ENCODE data around the gene LTBP4.
"Not testable (repeated sequence)": the region's sequence is repeated elsewhere in the genome, so short reads cannot be mapped to it uniquely, and the experiment has no call there.

The LTBP4 gene

DNA sequence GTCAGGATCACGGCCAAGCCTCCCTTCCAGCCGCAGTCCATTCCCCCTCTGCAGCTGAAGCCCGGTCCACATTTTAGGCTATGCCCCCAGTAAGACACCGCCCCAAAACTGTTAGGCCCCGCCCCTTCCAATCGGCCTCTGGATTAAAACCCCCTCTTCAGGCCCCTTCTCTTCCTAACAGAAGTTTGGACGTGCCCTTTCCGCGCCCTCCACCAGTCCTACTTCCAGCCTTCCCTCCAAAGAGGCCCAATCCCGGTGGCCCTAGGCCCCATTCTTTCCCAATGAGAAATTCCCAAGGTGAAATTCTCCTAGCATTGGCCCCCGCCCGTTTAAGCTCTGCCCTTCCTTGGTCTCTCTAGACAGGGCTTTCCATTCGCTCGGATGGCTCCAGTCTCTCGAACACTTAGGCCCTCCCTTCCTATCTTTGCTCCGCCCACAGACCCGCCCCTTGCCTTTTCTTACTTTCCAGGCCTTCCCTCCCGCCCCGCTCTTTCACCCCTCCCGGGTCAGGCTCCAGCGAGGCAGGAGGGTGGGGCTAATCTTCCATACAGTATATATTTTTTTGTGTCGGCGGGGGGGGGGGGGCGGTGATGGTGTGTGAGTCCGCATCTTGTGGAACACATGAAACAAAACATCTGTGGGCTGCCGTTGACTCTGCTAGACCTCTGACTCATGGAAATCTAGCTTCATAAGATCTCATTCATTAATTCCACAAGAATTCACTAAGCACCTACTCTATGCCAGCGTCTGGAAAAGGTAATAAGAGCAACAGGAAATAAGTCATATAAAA is 13.6 kb downstream of the LTBP4 start:
- Histone ChIP-seq H2AFZ (ENCODE audit: low read depth, low read length) (no peak overlapping the region), H3K36me3 (ENCODE audit: insufficient read depth, low read length) (peaks cover 62% of the 10 kb centered on the region)

DNA sequence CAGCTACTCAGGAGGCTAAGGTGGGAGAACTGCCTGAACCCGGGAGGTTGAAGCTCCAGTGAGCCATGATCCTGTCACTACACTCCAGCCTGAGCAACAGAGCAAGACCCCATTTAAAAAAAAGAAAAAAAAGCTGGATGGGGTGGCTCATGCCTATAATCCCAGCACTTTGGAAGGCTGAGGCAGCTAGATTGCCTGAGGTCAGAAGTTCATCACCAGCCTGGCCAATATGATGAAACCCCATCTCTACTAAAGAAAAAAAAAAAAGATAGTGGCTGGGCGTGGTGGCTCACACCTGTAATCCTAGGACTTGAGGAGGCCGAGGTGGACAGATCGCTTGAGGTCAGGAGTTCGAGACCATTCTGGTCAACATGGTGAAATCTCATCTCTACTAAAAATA is 15.0 kb downstream of the LTBP4 start:
- Histone ChIP-seq H3K9me3 (ENCODE audit: low read length) (peaks cover 4% of the 10 kb centered on the region), H2AFZ (ENCODE audit: low read depth, low read length) (no peak overlapping the region), H3K4me1 (ENCODE audit: insufficient read depth, low read length) (no peaks in the 10 kb centered on the region), H3K27me3 (ENCODE audit: insufficient read depth, low read length) (no peaks in the 10 kb centered on the region), H3K4me3 (ENCODE audit: low read length) (no peak overlapping the region), H3K36me3 (ENCODE audit: insufficient read depth, low read length) (peaks cover 62% of the 10 kb centered on the region)

More for the DNA sequence above, 13.6 kb downstream of the LTBP4 start:
- Histone ChIP-seq H3K27me3 (ENCODE audit: insufficient read depth, low read length) (no peaks in the 10 kb centered on the region), H3K4me1 (ENCODE audit: insufficient read depth, low read length) (no peaks in the 10 kb centered on the region), H3K4me3 (ENCODE audit: low read length) (no peak overlapping the region), H3K9me3 (ENCODE audit: low read length) (peaks cover 4% of the 10 kb centered on the region)

DNA sequence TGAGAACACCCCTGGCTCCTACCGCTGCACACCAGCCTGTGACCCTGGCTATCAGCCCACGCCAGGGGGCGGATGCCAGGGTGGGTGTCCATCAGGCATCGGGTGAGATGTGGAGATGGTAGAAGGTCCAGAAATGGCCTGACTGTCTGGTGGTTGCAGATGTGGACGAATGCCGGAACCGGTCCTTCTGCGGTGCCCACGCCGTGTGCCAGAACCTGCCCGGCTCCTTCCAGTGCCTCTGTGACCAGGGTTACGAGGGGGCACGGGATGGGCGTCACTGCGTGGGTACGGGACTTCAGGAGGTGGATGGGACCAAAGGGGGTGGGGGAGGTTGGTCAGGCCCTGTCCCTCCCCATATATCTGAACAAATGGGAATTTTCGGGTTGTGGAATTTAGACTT is 15.8 kb downstream of the LTBP4 start:
- peaks cover 4% of the 10 kb centered on the region for H3K9me3 ChIP-seq (ENCODE audit: low read length)
- H3K36me3 ChIP-seq (ENCODE audit: insufficient read depth, low read length) = peaks cover 61% of the 10 kb centered on the region

DNA sequence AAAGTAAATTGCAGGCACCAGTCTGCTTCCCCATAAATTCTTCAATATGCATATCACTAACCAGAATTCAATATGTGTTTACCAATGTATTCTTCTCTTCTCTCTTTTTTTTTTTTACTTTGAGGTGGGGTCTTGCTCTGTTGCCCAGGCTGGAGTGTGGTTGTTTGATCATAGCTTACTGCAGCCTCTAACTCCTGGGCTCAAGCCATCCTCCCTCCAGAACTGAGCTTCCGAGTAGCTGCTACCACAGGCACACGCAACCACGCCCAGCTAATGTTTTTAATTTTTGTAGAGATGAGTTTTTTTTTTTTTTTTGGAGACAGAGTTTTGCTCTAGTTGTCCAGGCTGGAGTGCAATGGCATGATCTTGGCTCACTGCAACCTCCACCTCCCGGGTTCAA is 16.8 kb downstream of the LTBP4 start:
- H3K4me1 ChIP-seq (ENCODE audit: insufficient read depth, low read length) = no peaks in the 10 kb centered on the region

More for the DNA sequence above, 15.8 kb downstream of the LTBP4 start:
- no peaks in the 10 kb centered on the region for H3K27me3 ChIP-seq (ENCODE audit: insufficient read depth, low read length)
- no peak overlapping the region for H3K4me3 ChIP-seq (ENCODE audit: low read length)
- H3K4me1 ChIP-seq (ENCODE audit: insufficient read depth, low read length) = no peaks in the 10 kb centered on the region
- H2AFZ ChIP-seq (ENCODE audit: low read depth, low read length) = no peak overlapping the region

DNA sequence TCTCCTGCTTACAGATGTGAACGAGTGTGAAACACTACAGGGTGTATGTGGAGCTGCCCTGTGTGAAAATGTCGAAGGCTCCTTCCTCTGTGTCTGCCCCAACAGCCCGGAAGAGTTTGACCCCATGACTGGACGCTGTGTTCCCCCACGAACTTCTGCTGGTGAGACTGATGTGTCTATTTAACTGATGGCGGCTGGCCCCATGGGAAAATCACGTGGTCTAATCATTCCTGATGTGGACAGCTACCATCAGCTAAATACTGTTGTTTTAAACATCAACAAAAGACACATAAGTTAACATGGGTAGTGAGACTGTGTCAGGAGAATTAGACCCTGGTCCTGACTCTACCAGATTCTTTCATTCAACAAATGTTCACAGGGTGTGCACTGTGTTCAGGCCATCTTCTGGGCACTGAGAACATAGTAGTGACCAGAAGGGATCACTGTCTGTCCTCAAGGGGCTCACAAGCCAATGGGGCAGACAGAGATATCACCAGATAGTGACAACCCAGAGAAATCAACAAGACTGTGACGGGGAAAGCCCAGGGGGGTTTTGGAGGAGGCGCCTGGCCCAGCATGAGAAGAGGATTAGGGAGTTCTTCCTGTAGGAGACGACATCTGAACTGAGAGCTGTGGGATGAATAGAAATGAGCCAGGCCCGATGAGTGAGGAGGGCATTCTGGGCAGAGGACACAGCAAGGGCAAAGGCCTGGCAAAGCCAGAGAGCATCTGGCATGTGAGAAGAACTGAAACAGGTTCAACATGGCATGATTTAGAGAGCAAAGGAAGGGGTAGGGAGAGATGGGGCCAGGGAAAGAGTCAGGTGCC is 18.4 kb downstream of the LTBP4 start:
- Histone ChIP-seq H3K4me3 (ENCODE audit: low read length) (no peak overlapping the region), H2AFZ (ENCODE audit: low read depth, low read length) (no peak overlapping the region), H3K4me1 (ENCODE audit: insufficient read depth, low read length) (no peaks in the 10 kb centered on the region), H3K36me3 (ENCODE audit: insufficient read depth, low read length) (peaks cover 61% of the 10 kb centered on the region), H3K27me3 (ENCODE audit: insufficient read depth, low read length) (no peaks in the 10 kb centered on the region), H3K9me3 (ENCODE audit: low read length) (no peaks in the 10 kb centered on the region)

More for the DNA sequence above, 16.8 kb downstream of the LTBP4 start:
- Histone ChIP-seq H3K36me3 (ENCODE audit: insufficient read depth, low read length) (peaks cover 60% of the 10 kb centered on the region), H3K4me3 (ENCODE audit: low read length) (no peak overlapping the region), H3K27me3 (ENCODE audit: insufficient read depth, low read length) (no peaks in the 10 kb centered on the region), H3K9me3 (ENCODE audit: low read length) (peaks cover 4% of the 10 kb centered on the region), H2AFZ (ENCODE audit: low read depth, low read length) (no peak overlapping the region)

DNA sequence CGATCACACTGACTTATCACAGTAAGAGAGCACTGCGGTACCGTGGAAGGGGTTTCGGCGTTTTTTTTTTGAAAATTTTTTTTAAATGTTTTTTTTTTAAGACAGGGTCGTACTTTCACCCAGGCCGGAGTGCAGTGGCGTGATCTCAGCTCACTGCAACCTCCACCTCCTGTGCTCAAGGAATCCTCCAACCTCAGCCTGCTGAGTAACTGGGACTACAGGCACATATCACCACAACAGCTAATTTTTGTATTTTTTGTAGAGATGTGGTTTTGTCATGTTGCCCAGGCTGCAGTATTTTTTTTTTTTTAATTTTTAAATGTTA is 19.0 kb downstream of the LTBP4 start:
- H3K27me3 ChIP-seq (ENCODE audit: insufficient read depth, low read length) = no peaks in the 10 kb centered on the region
- no peaks in the 10 kb centered on the region for H3K4me1 ChIP-seq (ENCODE audit: insufficient read depth, low read length)
- no peak overlapping the region for H3K4me3 ChIP-seq (ENCODE audit: low read length)
- no peaks in the 10 kb centered on the region for H3K9me3 ChIP-seq (ENCODE audit: low read length)
- H3K36me3 ChIP-seq (ENCODE audit: insufficient read depth, low read length) = peaks cover 63% of the 10 kb centered on the region
- no peak overlapping the region for H2AFZ ChIP-seq (ENCODE audit: low read depth, low read length)

DNA sequence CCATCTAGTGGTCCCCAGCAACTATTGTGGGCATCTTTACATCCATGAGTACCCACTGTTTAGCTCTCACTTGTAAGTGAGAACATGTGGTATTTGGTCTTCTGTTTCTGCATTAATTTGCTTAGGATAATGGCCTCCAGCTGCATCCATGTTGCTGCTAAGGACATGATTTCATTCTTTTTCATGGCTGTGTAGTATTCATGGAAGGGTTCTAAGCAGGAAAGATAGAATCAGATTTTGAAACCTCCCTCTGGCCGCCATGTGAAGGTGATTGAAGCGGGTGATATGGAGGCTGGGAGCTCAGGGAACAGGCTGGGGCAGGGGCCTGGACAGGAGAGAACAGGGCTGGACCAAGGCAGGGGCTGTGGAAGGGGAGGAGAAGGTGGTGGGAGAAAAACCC is 20.1 kb downstream of the LTBP4 start:
- no peak overlapping the region for H2AFZ ChIP-seq (ENCODE audit: low read depth, low read length)
- no peaks in the 10 kb centered on the region for H3K9me3 ChIP-seq (ENCODE audit: low read length)
- no peaks in the 10 kb centered on the region for H3K4me1 ChIP-seq (ENCODE audit: insufficient read depth, low read length)
- no peak overlapping the region for H3K4me3 ChIP-seq (ENCODE audit: low read length)
- no peaks in the 10 kb centered on the region for H3K27me3 ChIP-seq (ENCODE audit: insufficient read depth, low read length)
- peaks cover 70% of the 10 kb centered on the region for H3K36me3 ChIP-seq (ENCODE audit: insufficient read depth, low read length)

DNA sequence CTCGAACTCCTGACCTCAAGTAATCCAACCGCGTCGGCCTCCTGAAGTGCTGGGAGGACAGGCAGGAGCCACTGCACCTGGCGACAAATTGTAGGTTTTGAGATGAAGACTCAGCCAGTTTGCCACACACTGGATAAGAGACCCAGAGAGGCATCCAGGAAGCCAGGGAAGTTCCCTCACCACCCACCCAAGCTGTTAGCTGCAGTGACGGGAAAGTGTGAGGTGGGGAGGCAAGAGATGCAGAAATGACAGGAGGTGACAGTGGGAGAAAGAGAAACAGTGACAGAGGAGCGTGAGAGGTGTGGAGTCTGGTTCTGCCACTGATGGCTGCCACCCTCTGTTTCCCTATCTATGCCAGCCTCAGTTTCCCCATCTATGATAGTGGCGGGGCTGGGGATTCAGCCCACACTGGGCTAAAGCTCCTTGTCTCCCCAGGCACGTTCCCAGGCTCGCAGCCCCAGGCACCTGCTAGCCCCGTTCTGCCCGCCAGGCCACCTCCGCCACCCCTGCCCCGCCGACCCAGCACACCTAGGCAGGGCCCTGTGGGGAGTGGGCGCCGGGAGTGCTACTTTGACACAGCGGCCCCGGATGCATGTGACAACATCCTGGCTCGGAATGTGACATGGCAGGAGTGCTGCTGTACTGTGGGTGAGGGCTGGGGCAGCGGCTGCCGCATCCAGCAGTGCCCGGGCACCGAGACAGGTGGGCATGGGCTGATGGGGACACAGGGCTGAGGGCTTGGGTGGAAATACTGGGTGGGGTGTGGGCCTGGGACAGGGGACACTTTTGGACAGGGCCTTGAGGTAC is 21.0 kb downstream of the LTBP4 start:
- Histone ChIP-seq H3K27me3 (ENCODE audit: insufficient read depth, low read length) (no peaks in the 10 kb centered on the region), H3K4me3 (ENCODE audit: low read length) (no peak overlapping the region), H3K9me3 (ENCODE audit: low read length) (no peaks in the 10 kb centered on the region), H3K4me1 (ENCODE audit: insufficient read depth, low read length) (no peaks in the 10 kb centered on the region), H2AFZ (ENCODE audit: low read depth, low read length) (no peak overlapping the region), H3K36me3 (ENCODE audit: insufficient read depth, low read length) (peaks cover 66% of the 10 kb centered on the region)

DNA sequence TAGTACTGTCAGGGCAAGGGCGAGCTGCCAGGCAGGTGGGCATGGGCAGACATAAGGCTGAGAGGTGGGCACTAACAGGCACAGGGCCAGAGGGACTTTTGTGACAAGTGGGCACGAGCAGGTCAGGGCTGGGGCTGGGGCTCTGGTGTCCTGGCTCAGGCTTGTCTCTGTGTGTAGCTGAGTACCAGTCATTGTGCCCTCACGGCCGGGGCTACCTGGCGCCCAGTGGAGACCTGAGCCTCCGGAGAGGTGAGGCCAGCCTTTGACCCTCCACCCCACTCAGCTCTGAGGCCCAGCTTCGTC is 21.6 kb downstream of the LTBP4 start:
- H3K4me1 ChIP-seq (ENCODE audit: insufficient read depth, low read length) = no peaks in the 10 kb centered on the region
- H3K9me3 ChIP-seq (ENCODE audit: low read length) = no peaks in the 10 kb centered on the region
- H3K27me3 ChIP-seq (ENCODE audit: insufficient read depth, low read length) = no peaks in the 10 kb centered on the region
- H3K4me3 ChIP-seq (ENCODE audit: low read length) = no peak overlapping the region
- peaks cover 67% of the 10 kb centered on the region for H3K36me3 ChIP-seq (ENCODE audit: insufficient read depth, low read length)
- H2AFZ ChIP-seq (ENCODE audit: low read depth, low read length) = no peak overlapping the region

DNA sequence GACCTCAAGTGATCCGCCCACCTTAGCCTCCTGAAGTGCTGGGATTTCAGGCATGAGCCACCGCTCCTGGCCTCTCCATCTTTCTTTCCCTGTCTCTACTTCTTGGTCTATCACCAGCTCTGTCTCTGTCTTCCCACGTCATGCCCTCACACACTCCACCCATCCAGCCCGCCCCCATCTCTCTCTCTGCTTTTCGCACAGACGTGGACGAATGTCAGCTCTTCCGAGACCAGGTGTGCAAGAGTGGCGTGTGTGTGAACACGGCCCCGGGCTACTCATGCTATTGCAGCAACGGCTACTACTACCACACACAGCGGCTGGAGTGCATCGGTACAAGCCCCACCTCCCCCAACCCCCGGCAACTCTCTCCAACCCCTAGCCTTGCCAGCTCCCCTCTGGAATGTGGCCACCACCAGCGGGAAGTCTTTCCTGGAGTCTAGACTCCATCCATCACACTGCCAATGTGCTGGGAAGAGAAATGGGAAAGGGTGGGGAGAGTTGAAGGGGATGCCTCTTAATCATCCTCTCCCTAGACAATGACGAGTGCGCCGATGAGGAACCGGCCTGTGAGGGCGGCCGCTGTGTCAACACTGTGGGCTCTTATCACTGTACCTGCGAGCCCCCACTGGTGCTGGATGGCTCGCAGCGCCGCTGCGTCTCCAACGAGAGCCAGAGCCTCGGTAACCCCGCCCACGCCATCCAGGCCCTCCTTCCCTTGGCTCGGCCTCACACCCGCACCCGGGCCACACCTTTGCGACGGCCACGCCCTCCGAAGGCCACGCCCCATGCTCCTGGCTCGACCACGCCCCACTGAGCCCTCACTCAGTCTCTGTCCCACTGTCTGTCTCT is 22.5 kb downstream of the LTBP4 start:
- no peaks in the 10 kb centered on the region for H3K4me1 ChIP-seq (ENCODE audit: insufficient read depth, low read length)
- H3K4me3 ChIP-seq (ENCODE audit: low read length) = no peak overlapping the region
- peaks cover 69% of the 10 kb centered on the region for H3K36me3 ChIP-seq (ENCODE audit: insufficient read depth, low read length)
- no peaks in the 10 kb centered on the region for H3K27me3 ChIP-seq (ENCODE audit: insufficient read depth, low read length)
- H2AFZ ChIP-seq (ENCODE audit: low read depth, low read length) = no peak overlapping the region
- H3K9me3 ChIP-seq (ENCODE audit: low read length) = no peaks in the 10 kb centered on the region

DNA sequence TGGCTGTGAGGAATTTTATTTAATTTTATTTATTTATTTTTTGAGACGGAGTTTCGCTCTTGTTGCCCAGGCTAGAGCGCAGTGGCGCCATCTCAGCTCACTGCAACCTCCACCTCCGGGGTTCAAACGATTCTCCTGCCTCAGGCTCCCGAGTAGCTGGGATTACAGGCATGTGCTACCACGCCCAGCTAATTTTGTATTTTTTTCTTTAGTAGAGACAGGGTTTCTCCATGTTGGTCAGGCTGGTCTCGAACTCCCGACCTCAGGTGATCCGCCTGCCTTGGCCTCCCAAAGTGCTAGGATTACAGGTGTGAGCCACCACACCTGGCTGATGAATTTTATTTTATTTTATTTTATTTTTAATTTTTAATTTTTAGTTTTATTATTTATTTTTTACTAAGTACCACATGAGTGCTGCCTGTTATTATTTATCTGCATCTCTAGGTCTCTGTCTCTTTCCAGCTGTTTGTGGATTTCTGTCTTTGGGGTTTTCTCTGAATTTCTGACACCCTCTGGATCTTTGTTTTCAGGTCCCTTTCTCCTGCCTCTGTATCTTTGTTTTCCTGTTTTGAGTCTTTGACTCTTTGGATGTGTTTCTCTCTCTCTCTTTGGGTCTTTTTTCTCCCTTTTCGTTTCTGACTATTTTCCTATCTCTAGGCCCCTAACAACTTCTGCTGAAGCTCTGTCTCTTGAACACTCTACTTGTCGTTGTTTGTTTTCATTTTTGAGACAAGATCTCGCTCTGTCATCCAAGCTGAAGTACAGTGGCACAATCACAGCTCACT is 23.4 kb downstream of the LTBP4 start:
- H3K4me1 ChIP-seq (ENCODE audit: insufficient read depth, low read length) = not testable (repeated sequence)

More for the DNA sequence above, 23.4 kb downstream of the LTBP4 start:
- H3K27me3 ChIP-seq (ENCODE audit: insufficient read depth, low read length); H3K4me3 ChIP-seq (ENCODE audit: low read length); H2AFZ ChIP-seq (ENCODE audit: low read depth, low read length); H3K9me3 ChIP-seq (ENCODE audit: low read length): not testable (repeated sequence)
- H3K36me3 ChIP-seq (ENCODE audit: insufficient read depth, low read length) = peaks cover 63% of the 10 kb centered on the region
